H9 (cell line): ENCODE measurements around the gene CHCHD6. TPM values are rescaled to one million over a fixed set of nuclear protein-coding genes. Genes with fewer than 3 reads are reported as not detected.

Experiments
- DNase-seq: peaks from one replicate; pipeline ENCODE4 v3.0.0-alpha.2; 2017
- H2AFZ ChIP-seq: one replicate; pipeline ENCODE4 v1.6.1; 2013; ENCODE audit warnings: mild to moderate bottlenecking, low read length, control low read depth, moderate library complexity
- H2AK5ac ChIP-seq: 2 replicates; pipeline ENCODE4 v1.6.1; 2013; ENCODE audit warnings: low read length, control low read depth, mixed read lengths; ENCODE audit not compliant: insufficient read length
- H2BK120ac ChIP-seq: one replicate; pipeline ENCODE4 v1.6.1; 2013; ENCODE audit warnings: low read depth, mild to moderate bottlenecking, low read length, control low read depth, inconsistent platforms; ENCODE audit not compliant: poor library complexity, severe bottlenecking
- H2BK12ac ChIP-seq: 2 replicates; pipeline ENCODE4 v1.6.1; 2013; ENCODE audit warnings: low read length, control low read depth, mixed read lengths, low read depth; ENCODE audit not compliant: insufficient read length
- H2BK15ac ChIP-seq: 2 replicates; pipeline ENCODE4 v1.6.1; 2013; ENCODE audit warnings: low read depth, low read length, control low read depth
- H2BK20ac ChIP-seq: one replicate; pipeline ENCODE4 v1.6.1; 2013; ENCODE audit warnings: low read depth, mild to moderate bottlenecking, low read length, control low read depth, inconsistent platforms; ENCODE audit not compliant: poor library complexity, severe bottlenecking
- H2BK5ac ChIP-seq: 2 replicates; pipeline ENCODE4 v1.6.1; 2013; ENCODE audit warnings: low read length, control low read depth, mixed read lengths; ENCODE audit not compliant: insufficient read length
- H3K14ac ChIP-seq: 2 replicates; pipeline ENCODE4 v1.6.1; 2013; ENCODE audit warnings: low read length, control low read depth; ENCODE audit not compliant: insufficient read depth
- H3K18ac ChIP-seq: 2 replicates; pipeline ENCODE4 v1.6.1; 2013; ENCODE audit warnings: low read depth, mild to moderate bottlenecking, mixed read lengths, low read length, control low read depth; ENCODE audit not compliant: insufficient read length
- H3K23ac ChIP-seq: 2 replicates; pipeline ENCODE4 v1.6.1; 2013; ENCODE audit warnings: low read length, control low read depth, mixed read lengths, low read depth; ENCODE audit not compliant: insufficient read length
- H3K23me2 ChIP-seq: 2 replicates; pipeline ENCODE4 v1.6.1; 2013; ENCODE audit warnings: low read depth, mild to moderate bottlenecking, mixed read lengths, low read length, control low read depth; ENCODE audit not compliant: insufficient read length, poor library complexity, severe bottlenecking
- H3K27ac ChIP-seq: 2 replicates; pipeline ENCODE4 v1.5.1; 2013; ENCODE audit warnings: low read length, control low read depth, mixed read lengths, low read depth; ENCODE audit not compliant: insufficient read length
- H3K27me3 ChIP-seq: 2 replicates; pipeline ENCODE4 v1.6.1; 2013; ENCODE audit warnings: low read length, control low read depth, inconsistent platforms; ENCODE audit not compliant: insufficient read depth
- H3K4ac ChIP-seq: 2 replicates; pipeline ENCODE4 v1.6.1; 2013; ENCODE audit warnings: low read depth, mild to moderate bottlenecking, control low read depth, inconsistent platforms, low read length, moderate library complexity
- H3K4me1 ChIP-seq: 2 replicates; pipeline ENCODE4 v1.6.1; 2013; ENCODE audit warnings: low read length, control low read depth, inconsistent platforms; ENCODE audit not compliant: insufficient read depth
- H3K4me2 ChIP-seq: 2 replicates; pipeline ENCODE4 v1.6.1; 2013; ENCODE audit warnings: low read length, control low read depth, mixed read lengths; ENCODE audit not compliant: insufficient read length, insufficient read depth
- H3K56ac ChIP-seq: 2 replicates; pipeline ENCODE4 v1.6.1; 2013; ENCODE audit warnings: low read depth, mild to moderate bottlenecking, mixed read lengths, low read length, control low read depth; ENCODE audit not compliant: insufficient read length
- H3K79me1 ChIP-seq: 2 replicates; pipeline ENCODE4 v1.6.1; 2013; ENCODE audit warnings: low read depth, mild to moderate bottlenecking, moderate library complexity, low read length, control low read depth, inconsistent platforms; ENCODE audit not compliant: insufficient read depth, poor library complexity, severe bottlenecking
- H3K79me2 ChIP-seq: 2 replicates; pipeline ENCODE4 v1.6.1; 2013; ENCODE audit warnings: low read length, control low read depth, inconsistent platforms; ENCODE audit not compliant: insufficient read depth
- H3K9ac ChIP-seq: 2 replicates; pipeline ENCODE4 v1.6.1; 2013; ENCODE audit warnings: low read length, control low read depth, mixed read lengths; ENCODE audit not compliant: insufficient read length; ENCODE audit errors: extremely low read depth
- H3K9me3 ChIP-seq: one replicate; pipeline ENCODE4 v1.6.1; 2013; ENCODE audit warnings: low read depth, low read length, inconsistent platforms; ENCODE audit not compliant: control insufficient read depth
- H3T11ph ChIP-seq: one replicate; pipeline ENCODE4 v1.6.1; 2013; ENCODE audit warnings: mild to moderate bottlenecking, low read length, control low read depth, inconsistent platforms
- H4K20me1 ChIP-seq: one replicate; pipeline ENCODE4 v1.6.1; 2013; ENCODE audit not compliant: control insufficient read depth, insufficient read length, insufficient read depth
- H4K5ac ChIP-seq: 2 replicates; pipeline ENCODE4 v1.6.1; 2013; ENCODE audit warnings: low read depth, mild to moderate bottlenecking, mixed read lengths, low read length, control low read depth; ENCODE audit not compliant: insufficient read length
- H4K8ac ChIP-seq: replicated peaks from 2 replicates; pipeline ENCODE4 v1.6.1; 2013; ENCODE audit warnings: low read length, control low read depth, mixed read lengths, low read depth; ENCODE audit not compliant: insufficient read length
- H4K91ac ChIP-seq: 2 replicates; pipeline ENCODE4 v1.6.1; 2013; ENCODE audit warnings: low read depth, mild to moderate bottlenecking, moderate library complexity, mixed read lengths, low read length, control low read depth; ENCODE audit not compliant: insufficient read length
- H3K27ac Mint-ChIP-seq, 3 experiments: 2 replicates in 2 of 3; 3 replicates in 1 of 3; pipeline ENCODE4 v1.8.0; 2020 to 2021; ENCODE audit warnings: mixed read lengths in 3 of 3, mild to moderate bottlenecking in 1 of 3, moderate library complexity in 1 of 3
- H3K27me3 Mint-ChIP-seq: 2 replicates; pipeline ENCODE4 v1.8.0; 2021; ENCODE audit warnings: low read depth, mild to moderate bottlenecking, moderate library complexity, mixed read lengths
- H3K36me3 Mint-ChIP-seq, 3 experiments: 2 replicates in 2 of 3; 3 replicates in 1 of 3; pipeline ENCODE4 v1.8.0; 2020 to 2021; ENCODE audit warnings: low read depth in 3 of 3, mixed read lengths in 3 of 3; ENCODE audit not compliant: insufficient read depth in 1 of 3
- H3K4me1 Mint-ChIP-seq, 2 experiments: 2 replicates each; pipeline ENCODE4 v1.8.0; 2020; ENCODE audit warnings: mixed read lengths in 2 of 2
- H3K4me3 Mint-ChIP-seq, 2 experiments: 2 replicates in 1 of 2; 3 replicates in 1 of 2; pipeline ENCODE4 v1.8.0; 2020 to 2021; ENCODE audit warnings: mild to moderate bottlenecking in 2 of 2, mixed read lengths in 2 of 2, moderate library complexity in 1 of 2
- H3K9me3 Mint-ChIP-seq, 2 experiments: 2 replicates in 1 of 2; 3 replicates in 1 of 2; pipeline ENCODE4 v1.8.0; 2020; ENCODE audit warnings: mild to moderate bottlenecking in 2 of 2, mixed read lengths in 2 of 2, moderate library complexity in 1 of 2
- total RNA-seq: library from RNA; stranded (reverse); gene quantifications from 2 replicates; pipeline ENCODE4 v1.2.1, GENCODE V29; 2021
- TF ChIP-seq, protein P1 (sequence below): fragments of 200-600 bp; sonication (generic); conservative IDR thresholded peaks from 3 replicates; pipeline ENCODE4 v1.8.0; 2021; ENCODE audit warnings: antibody characterized with exemption, mild to moderate bottlenecking

The CHCHD6 gene
- total RNA-seq, 1 experiment from 2014 or later: 34.2 TPM

DNA sequence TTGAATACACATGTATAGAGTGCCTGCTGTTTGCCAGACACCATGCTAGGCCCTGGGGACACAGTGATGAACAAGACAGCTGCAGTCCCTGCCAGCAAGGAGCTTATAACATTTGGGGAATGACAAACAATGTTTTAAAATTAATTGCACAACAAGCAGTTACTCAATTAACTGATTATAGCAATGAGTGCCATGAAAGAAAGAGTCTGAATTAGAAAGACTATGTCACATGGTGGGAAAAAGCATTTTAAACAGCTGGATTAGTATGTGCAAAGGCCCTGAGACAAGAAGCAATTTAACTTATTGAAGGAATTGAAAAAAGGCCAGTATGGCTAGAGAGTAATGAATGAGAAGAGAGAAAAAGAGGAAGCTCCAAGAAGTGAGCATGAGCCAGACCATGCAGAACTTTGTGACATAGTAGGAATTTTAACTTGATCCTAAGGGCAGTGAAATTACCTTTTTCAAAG is 214.3 kb downstream of the CHCHD6 start:
- Mint-ChIP-seq H3K27ac (no peak overlapping the region), H3K4me1 (0 out of 4 replicates have a peak, but pooled peaks cover 0 to 2% of the 10 kb centered on the region in 2 experiments), H3K9me3 (peaks cover 11 to 12% of the 10 kb centered on the region in 2 experiments; a peak in 4 of 5 replicates), H3K36me3 (peaks cover 0 to 14% (median 13%) of the 10 kb centered on the region in 3 experiments; a peak in 6 of 7 replicates), H3K27me3 (no peaks in the 10 kb centered on the region; the same call in 1 of the 2 replicates), H3K4me3 (no peak overlapping the region)
- Histone ChIP-seq H4K8ac (no peak overlapping the region), H2AFZ (no peak overlapping the region), H4K5ac (no peak overlapping the region), H3K14ac (no peak overlapping the region), H4K20me1 (no peaks in the 10 kb centered on the region), H3K18ac (no peak overlapping the region), H2BK15ac (no peak overlapping the region), H4K91ac (no peak overlapping the region), H3K79me1 (no peaks in the 10 kb centered on the region), H3K27me3 (no peaks in the 10 kb centered on the region), H3K4me1 (no peaks in the 10 kb centered on the region), H3K23ac (no peak overlapping the region), H3K9ac (no peak overlapping the region), H3K27ac (no peak overlapping the region), H2BK5ac (no peak overlapping the region), H3K23me2 (no peaks in the 10 kb centered on the region), H2AK5ac (no peak overlapping the region), H3K79me2 (no peaks in the 10 kb centered on the region), H2BK120ac (no peak overlapping the region), H3K4ac (no peak overlapping the region), H3K9me3 (no peaks in the 10 kb centered on the region), H3K56ac (no peak overlapping the region), H2BK20ac (no peak overlapping the region), H2BK12ac (no peak overlapping the region), H3T11ph (no peak overlapping the region), H3K4me2 (no peak overlapping the region)
- DNase-seq: no peak
- TF ChIP-seq, protein P1, sequence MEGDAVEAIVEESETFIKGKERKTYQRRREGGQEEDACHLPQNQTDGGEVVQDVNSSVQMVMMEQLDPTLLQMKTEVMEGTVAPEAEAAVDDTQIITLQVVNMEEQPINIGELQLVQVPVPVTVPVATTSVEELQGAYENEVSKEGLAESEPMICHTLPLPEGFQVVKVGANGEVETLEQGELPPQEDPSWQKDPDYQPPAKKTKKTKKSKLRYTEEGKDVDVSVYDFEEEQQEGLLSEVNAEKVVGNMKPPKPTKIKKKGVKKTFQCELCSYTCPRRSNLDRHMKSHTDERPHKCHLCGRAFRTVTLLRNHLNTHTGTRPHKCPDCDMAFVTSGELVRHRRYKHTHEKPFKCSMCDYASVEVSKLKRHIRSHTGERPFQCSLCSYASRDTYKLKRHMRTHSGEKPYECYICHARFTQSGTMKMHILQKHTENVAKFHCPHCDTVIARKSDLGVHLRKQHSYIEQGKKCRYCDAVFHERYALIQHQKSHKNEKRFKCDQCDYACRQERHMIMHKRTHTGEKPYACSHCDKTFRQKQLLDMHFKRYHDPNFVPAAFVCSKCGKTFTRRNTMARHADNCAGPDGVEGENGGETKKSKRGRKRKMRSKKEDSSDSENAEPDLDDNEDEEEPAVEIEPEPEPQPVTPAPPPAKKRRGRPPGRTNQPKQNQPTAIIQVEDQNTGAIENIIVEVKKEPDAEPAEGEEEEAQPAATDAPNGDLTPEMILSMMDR: no peak
